ENCODE results near the gene MAG.

GRCh38 chr19:35344511-35345031 lies 52.6 kb downstream of the MAG start:
- TF ChIP-seq POLR2AphosphoS5 (IDR thresholded peaks at IDR 0.05; ENCODE audit: low read depth, low read length) (no peak), REST (IDR thresholded peaks at IDR 0.05; ENCODE audit: insufficient read depth in 1 of 2, low read depth in 2 of 2, low read length in 2 of 2) (no peak), TAF1 (IDR thresholded peaks at IDR 0.05; ENCODE audit: borderline replicate concordance, insufficient read depth, low read length) (no peak), SIN3A (IDR thresholded peaks at IDR 0.05; ENCODE audit: borderline replicate concordance, insufficient read depth, low read length) (no peak), FOXP2 (optimal IDR thresholded peaks at IDR 0.05; ENCODE audit: borderline replicate concordance, extremely low read depth, extremely low read length, insufficient read depth) (no peak)

Measured in PFSK-1 (cell line).